Effector memory CD8-positive, alpha-beta T cell (primary cell): ENCODE measurements around the gene RAD51.
A peak's percentile ranks its signal among the peaks of the same experiment; 100 is the strongest.

ENCODE experiments used
- ATAC-seq: fragments of 150-1000 bp; cut with Tn5 transposase; replicated peaks from 2 replicates; pipeline ENCODE4 v1.10.0; 2021; ENCODE audit warnings: mild to moderate bottlenecking, moderate library complexity
- DNase-seq, 3 experiments: peaks; one replicate each; pipeline ENCODE4 v3.0.0; 2021
- H3K27ac Mint-ChIP-seq, 2 donors: one replicate each; pipeline ENCODE4 v1.8.0; 2022; ENCODE audit warnings: mild to moderate bottlenecking in 2 of 2, mixed read lengths in 2 of 2, moderate library complexity in 2 of 2
- H3K27me3 Mint-ChIP-seq, 2 donors: one replicate each; pipeline ENCODE4 v1.8.0; 2022; ENCODE audit warnings: mixed read lengths in 2 of 2
- H3K36me3 Mint-ChIP-seq: one replicate; pipeline ENCODE4 v1.8.0; 2022; ENCODE audit warnings: mild to moderate bottlenecking, moderate library complexity, mixed read lengths; ENCODE audit not compliant: insufficient read depth
- H3K4me1 Mint-ChIP-seq, 2 donors: one replicate each; pipeline ENCODE4 v1.8.0; 2022; ENCODE audit warnings: low read depth in 2 of 2, mixed read lengths in 2 of 2
- H3K4me3 Mint-ChIP-seq, 2 donors: one replicate each; pipeline ENCODE4 v1.8.0; 2022; ENCODE audit warnings: mild to moderate bottlenecking in 2 of 2, mixed read lengths in 2 of 2, moderate library complexity in 2 of 2
- H3K9me3 Mint-ChIP-seq, 2 donors: one replicate each; pipeline ENCODE4 v1.8.0; 2022; ENCODE audit warnings: mixed read lengths in 2 of 2

The RAD51 gene

GRCh38 chr15:40737048-40737447 is 42.1 kb downstream of the RAD51 start:
- Mint-ChIP-seq H3K4me1 (no peaks in the 10 kb centered on the region), H3K27me3 (no peaks in the 10 kb centered on the region), H3K27ac (peak overlapping the region in 1 of 2 donors; percentile 26), H3K4me3 (no peak overlapping the region), H3K9me3 (no peaks in the 10 kb centered on the region), H3K36me3 (peaks cover 38% of the 10 kb centered on the region)
- DNase-seq = no peak
- no peak for ATAC-seq

DNA sequence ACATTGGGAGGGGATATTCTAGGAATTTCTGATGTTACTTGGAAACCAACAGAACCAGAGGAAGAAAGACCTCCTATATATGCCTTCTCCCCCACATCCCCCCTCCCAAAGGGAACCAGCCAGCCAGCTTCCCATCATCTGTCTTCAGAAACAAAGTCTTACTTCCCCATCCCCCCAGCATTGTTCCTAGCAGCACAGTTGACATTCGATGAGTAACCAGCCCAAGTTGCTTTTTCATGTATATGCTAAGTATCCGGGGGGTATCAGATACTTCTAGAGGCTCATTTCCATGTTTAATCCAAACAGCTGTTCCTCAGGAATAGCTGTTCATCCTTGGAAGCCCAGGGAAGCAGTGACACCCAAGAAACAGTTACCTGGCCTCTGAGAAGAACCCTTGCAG is 44.1 kb downstream of the RAD51 start:
- DNase-seq (no peak), ATAC-seq (no peak)
- Mint-ChIP-seq H3K27me3 (no peaks in the 10 kb centered on the region), H3K27ac (peak overlapping the region in 1 of 2 donors; percentile 57), H3K9me3 (no peaks in the 10 kb centered on the region), H3K36me3 (peaks cover 46% of the 10 kb centered on the region), H3K4me1 (peaks cover 13% of the 10 kb centered on the region in 2 donors), H3K4me3 (no peak overlapping the region)

DNA sequence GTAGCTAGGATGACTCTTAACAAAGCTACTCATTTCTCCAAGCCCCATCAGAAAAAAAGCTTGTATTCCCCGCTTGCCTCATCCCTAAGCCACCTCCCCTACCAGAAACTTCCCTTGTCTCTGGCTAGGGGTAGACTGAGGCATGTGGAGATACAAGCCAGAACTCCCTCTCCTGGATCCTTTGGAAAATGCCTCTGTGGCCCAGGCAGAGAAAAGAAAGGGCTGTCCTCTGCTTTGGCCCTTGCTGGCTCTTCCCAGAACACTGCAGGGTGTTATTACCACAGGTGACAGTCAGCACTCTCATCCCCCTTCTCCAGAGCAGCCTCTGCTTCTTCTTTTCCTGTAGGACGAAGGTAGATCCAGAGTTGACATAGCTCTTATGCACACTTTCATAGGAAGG is 44.9 kb downstream of the RAD51 start:
- ATAC-seq (no peak), DNase-seq (no peak)
- Mint-ChIP-seq H3K36me3 (peaks cover 43% of the 10 kb centered on the region), H3K4me3 (no peak overlapping the region), H3K27me3 (no peaks in the 10 kb centered on the region), H3K27ac (peak overlapping the region in 1 of 2 donors; percentile 57), H3K4me1 (peaks cover 17% of the 10 kb centered on the region in 2 donors), H3K9me3 (no peaks in the 10 kb centered on the region)

DNA sequence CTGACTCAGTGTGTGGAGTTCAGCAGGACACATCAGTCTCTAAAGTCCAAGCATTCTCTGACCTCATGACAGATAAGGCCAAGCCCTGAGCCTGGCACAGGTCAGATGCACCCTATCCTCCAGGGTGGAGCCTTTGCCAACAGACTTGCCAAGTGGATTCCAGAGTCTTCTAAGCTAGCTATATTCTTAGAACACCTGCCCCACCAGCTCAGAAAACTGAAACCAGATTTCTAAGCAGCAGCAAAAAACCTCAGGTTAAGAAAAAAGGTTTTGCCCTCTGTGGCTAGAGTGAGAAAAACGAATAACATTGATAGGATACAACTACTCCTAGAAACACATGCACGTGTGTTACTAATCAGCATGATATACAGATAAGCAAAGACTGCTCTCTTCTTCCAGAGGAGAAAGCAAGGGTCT is 48.5 kb downstream of the RAD51 start:
- no peaks in the 10 kb centered on the region for H3K9me3 Mint-ChIP-seq
- ATAC-seq (peak; percentile 53), DNase-seq (peak in 1 of 3 experiments; percentile 21)
- peak overlapping the region; percentile 97 to 98 for H3K27ac Mint-ChIP-seq
- H3K4me1 Mint-ChIP-seq = peaks cover 24 to 25% of the 10 kb centered on the region in 2 donors
- H3K36me3 Mint-ChIP-seq = peaks cover 19% of the 10 kb centered on the region
- H3K4me3 Mint-ChIP-seq = peak overlapping the region; percentile 66 to 74
- no peaks in the 10 kb centered on the region for H3K27me3 Mint-ChIP-seq

DNA sequence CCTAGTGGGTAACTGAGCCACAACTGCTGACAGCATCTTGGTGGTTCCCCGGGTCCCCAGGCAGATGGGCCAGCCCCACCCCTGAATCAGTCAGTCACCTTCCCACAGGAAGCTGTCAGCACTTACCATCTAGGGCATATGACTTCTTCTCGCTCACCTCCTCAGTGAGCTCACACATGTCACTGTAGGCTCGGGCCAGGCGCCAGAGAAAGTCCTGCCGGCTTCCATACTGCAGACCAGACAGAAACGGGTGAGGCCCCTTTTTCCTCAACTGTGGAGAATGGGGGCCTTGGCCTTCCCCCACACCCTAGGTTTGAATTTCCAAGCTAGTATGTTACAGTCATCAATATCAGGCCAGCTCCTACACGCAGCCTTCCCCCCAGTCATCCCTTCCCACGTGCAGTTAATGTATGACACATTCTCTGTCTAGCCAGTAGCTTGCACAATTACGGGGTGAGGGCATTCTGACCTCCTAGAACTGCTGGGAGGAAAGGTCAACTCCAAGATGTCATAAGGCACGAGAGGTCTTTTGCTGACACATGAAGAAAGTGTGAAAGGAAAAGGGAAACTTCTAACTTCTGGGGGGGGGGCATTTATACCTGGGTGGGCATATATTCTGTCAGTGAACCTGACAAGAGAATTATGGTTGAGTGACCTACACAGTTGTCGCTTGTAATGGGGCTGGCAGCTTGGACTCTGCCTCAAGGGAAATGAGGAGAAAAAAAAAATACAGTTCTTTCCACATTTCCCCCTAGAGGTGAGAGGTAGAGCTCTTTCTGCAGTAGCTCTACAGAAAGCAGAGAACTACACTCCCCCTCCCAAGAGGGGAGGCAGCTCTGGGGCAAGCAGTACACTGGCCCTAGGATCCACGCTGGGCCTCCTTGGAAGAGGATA is 49.2 kb downstream of the RAD51 start:
- DNase-seq = peak; percentile 69 to 73 (median 71)
- Mint-ChIP-seq H3K27ac (peak overlapping the region; percentile 97 to 98), H3K9me3 (no peaks in the 10 kb centered on the region), H3K4me1 (peaks cover 24 to 25% of the 10 kb centered on the region in 2 donors), H3K4me3 (peak overlapping the region; percentile 66 to 74), H3K27me3 (no peaks in the 10 kb centered on the region), H3K36me3 (peaks cover 14% of the 10 kb centered on the region)
- ATAC-seq = peak; percentile 97

- peaks cover 19% of the 10 kb centered on the region for H3K36me3 Mint-ChIP-seq
Observed at GRCh38 chr15:40744815-40745152, 49.8 kb downstream of the RAD51 start.

DNA sequence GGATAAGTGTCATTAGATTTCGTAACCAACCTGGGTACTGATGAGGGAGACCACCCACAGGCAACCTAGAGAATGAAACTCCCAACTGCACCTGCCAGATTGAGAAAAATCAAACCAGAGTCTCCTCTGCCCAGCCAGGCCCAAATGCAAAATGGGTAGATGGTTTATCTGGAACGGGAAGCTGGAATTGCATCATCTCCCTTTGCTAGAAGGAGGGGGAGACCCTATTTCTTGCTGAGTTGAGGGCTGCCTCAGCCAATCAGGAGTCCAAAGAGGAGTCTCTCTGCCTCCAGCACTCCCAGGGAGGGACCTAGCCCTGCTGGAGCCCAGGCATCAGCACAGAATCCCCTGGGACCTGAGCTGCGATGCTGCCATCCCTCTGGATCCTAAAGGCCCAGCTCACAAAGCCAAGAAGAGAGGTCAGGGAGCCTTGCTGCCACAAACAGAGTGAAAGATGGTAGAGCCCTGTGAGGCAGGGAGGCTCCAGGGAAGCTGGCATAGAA is 52.0 kb downstream of the RAD51 start:
- Mint-ChIP-seq H3K4me3 (no peak overlapping the region), H3K27me3 (no peaks in the 10 kb centered on the region), H3K9me3 (no peaks in the 10 kb centered on the region), H3K4me1 (peaks cover 24 to 32% of the 10 kb centered on the region in 2 donors), H3K36me3 (peaks cover 34% of the 10 kb centered on the region), H3K27ac (peak overlapping the region in 1 of 2 donors; percentile 98)
- no peak for DNase-seq
- no peak for ATAC-seq

More at GRCh38 chr15:40744815-40745152, 49.8 kb downstream of the RAD51 start:
- Mint-ChIP-seq H3K27me3 (no peaks in the 10 kb centered on the region), H3K9me3 (no peaks in the 10 kb centered on the region), H3K4me3 (no peak overlapping the region), H3K4me1 (peaks cover 24 to 29% of the 10 kb centered on the region in 2 donors), H3K27ac (peak overlapping the region; percentile 97 to 98)
- DNase-seq (no peak), ATAC-seq (no peak)

DNA sequence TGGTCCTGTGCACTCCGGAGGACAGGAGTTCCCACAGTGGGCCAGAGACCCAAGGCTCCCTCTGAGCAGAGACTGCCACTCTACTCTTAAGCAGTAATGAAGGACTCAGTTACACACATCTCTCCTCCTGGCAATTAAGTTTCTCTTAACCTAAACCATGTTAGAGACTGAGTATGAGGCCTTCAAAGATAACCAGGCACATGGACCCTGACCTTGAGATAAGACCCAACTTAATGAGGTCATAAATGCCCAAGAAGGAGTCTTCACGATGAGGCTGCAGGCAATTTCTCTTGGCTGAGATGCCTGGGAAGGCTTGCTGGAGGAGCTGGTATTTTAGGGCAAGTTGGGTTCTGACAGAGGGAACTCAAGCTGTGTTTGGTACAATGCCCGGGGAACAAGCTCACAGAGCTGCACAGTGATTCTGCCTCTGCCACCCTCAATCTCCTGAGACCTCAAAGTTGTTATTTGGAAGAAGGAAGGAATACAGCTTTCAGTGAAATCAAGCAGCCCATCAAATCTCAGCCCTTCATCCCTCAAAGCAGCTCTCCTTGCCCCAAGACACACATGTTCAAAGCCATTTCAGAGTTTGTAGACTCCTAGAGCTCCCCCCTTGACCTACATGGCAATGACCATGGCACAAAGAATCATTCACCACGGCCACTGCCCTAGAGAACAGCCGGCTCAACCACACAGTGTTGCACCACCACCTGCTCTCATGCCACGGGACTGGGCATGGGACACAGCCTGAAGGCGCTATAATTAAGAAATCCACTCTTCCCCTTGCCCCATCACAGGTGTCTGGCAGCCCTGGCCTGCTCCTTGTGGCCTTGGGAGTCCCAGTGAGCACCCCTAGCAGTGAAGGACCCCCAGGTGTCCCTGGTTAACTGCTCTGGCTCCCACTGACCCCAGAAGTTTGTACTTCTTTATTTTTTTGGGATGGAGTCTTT is 53.0 kb downstream of the RAD51 start:
- peaks cover 25 to 35% of the 10 kb centered on the region in 2 donors for H3K4me1 Mint-ChIP-seq
- no peaks in the 10 kb centered on the region for H3K27me3 Mint-ChIP-seq
- peak overlapping the region; percentile 41 to 98 for H3K27ac Mint-ChIP-seq
- DNase-seq = no peak
- no peak overlapping the region for H3K4me3 Mint-ChIP-seq
- H3K36me3 Mint-ChIP-seq = peaks cover 42% of the 10 kb centered on the region
- H3K9me3 Mint-ChIP-seq = no peaks in the 10 kb centered on the region
- ATAC-seq = no peak

- no peak for ATAC-seq
- Mint-ChIP-seq H3K36me3 (peaks cover 40% of the 10 kb centered on the region), H3K27me3 (no peaks in the 10 kb centered on the region), H3K4me1 (peaks cover 27 to 36% of the 10 kb centered on the region in 2 donors), H3K27ac (no peak overlapping the region), H3K9me3 (no peaks in the 10 kb centered on the region), H3K4me3 (no peak overlapping the region)
- DNase-seq = no peak
Observed at GRCh38 chr15:40749151-40749630, 54.2 kb downstream of the RAD51 start.

DNA sequence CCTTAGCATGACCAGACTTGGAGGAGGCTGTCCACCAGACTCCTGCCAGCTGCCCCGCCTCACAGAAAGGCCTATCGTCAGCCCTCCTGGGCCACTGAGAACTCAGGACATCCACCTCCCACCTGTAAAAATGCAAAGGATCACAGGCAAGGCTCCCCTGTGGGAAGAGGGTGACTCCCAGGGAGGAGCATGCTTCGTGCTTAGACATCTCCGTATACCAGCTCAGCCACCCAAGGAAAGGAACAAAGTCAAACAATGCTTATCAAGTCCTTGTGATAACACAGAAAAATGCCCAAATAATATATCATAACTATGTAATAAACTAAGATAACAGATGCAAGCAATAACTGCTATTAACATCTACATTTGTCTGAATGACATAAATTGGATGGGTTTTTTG is 55.9 kb downstream of the RAD51 start:
- no peak overlapping the region for H3K27ac Mint-ChIP-seq
- peaks cover 39% of the 10 kb centered on the region for H3K36me3 Mint-ChIP-seq
- H3K4me3 Mint-ChIP-seq = no peak overlapping the region
- DNase-seq (no peak), ATAC-seq (no peak)
- H3K4me1 Mint-ChIP-seq = peaks cover 24 to 34% of the 10 kb centered on the region in 2 donors
- no peaks in the 10 kb centered on the region for H3K27me3 Mint-ChIP-seq
- no peaks in the 10 kb centered on the region for H3K9me3 Mint-ChIP-seq

DNA sequence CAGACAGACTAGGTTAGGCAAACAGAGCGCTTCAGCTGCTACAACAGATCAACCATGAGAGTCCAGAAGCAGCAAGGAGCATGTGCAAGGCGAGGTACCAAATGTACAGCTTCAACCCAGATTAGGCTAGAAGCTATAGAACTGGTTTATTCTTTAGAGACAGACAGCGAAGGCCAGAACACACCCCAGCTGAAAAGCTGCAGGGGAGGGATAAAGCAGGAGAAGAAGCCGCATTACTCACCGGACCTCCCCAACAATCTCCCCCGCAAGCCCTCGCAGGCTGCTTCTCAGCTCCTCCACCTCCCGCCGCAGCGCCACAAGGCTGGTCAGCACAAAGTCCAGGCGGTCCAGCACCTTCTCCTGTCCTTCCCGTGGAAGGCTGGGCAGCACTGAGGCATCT is 56.8 kb downstream of the RAD51 start:
- peak overlapping the region; percentile 41 to 98 for H3K27ac Mint-ChIP-seq
- H3K36me3 Mint-ChIP-seq = peaks cover 39% of the 10 kb centered on the region
- H3K4me3 Mint-ChIP-seq = no peak overlapping the region
- ATAC-seq (no peak), DNase-seq (no peak)
- no peaks in the 10 kb centered on the region for H3K9me3 Mint-ChIP-seq
- peaks cover 24 to 34% of the 10 kb centered on the region in 2 donors for H3K4me1 Mint-ChIP-seq
- no peaks in the 10 kb centered on the region for H3K27me3 Mint-ChIP-seq

- H3K4me1 Mint-ChIP-seq = peaks cover 24 to 33% of the 10 kb centered on the region in 2 donors
- H3K4me3 Mint-ChIP-seq = peak overlapping the region; percentile 95 to 99
- ATAC-seq (peak; percentile 26), DNase-seq (peak in 1 of 3 experiments; percentile 32)
- no peaks in the 10 kb centered on the region for H3K27me3 Mint-ChIP-seq
- peak overlapping the region; percentile 95 to 98 for H3K27ac Mint-ChIP-seq
- no peaks in the 10 kb centered on the region for H3K9me3 Mint-ChIP-seq
- H3K36me3 Mint-ChIP-seq = peaks cover 36% of the 10 kb centered on the region
Observed at GRCh38 chr15:40754574-40754882, 59.6 kb downstream of the RAD51 start.
